GM21360 (cell line): Measurements from ENCODE around the gene ETDC.
"Not testable (repeated sequence)": the region's sequence is repeated elsewhere in the genome, so short reads cannot be mapped to it uniquely, and the experiment has no call there.

Source experiments
- ATAC-seq: cut with Tn5 transposase; IDR thresholded peaks from one replicate; pipeline ENCODE4 v1.9.1; 2021; ENCODE audit warnings: mild to moderate bottlenecking, moderate library complexity; ENCODE audit not compliant: unreplicated experiment

Gene ETDC

GRCh38 chrX:135309430-135309923 is at the start of gene ETDC:
ETDC (plus strand) TSS chrX:135309480; CDS start chrX:135309480, 0 bp downstream.
- ATAC-seq: no peak

- ATAC-seq: not testable (repeated sequence)
These were observed 48.3 kb upstream of the ETDC start for GRCh38 chrX:135260976-135261375.

GRCh38 chrX:135263376-135263775 is 45.9 kb upstream of the ETDC start:
- not testable (repeated sequence) for ATAC-seq

- no peak for ATAC-seq
These were observed 45.1 kb upstream of the ETDC start for GRCh38 chrX:135264206-135264605.

- ATAC-seq: no peak
These were observed 36.1 kb upstream of the ETDC start for GRCh38 chrX:135273162-135273561.

- no peak for ATAC-seq
These were observed 33.3 kb upstream of the ETDC start for GRCh38 chrX:135275973-135276372.

- ATAC-seq: no peak
These were observed 21.9 kb upstream of the ETDC start for GRCh38 chrX:135287266-135287823.

GRCh38 chrX:135295238-135295943 is 13.9 kb upstream of the ETDC start:
- peak; percentile 97 for ATAC-seq

- peak; percentile 46 for ATAC-seq
These were observed 13.4 kb upstream of the ETDC start for GRCh38 chrX:135295944-135296305.

- ATAC-seq: no peak
These were observed 6.9 kb upstream of the ETDC start for GRCh38 chrX:135302269-135302873.

- no peak for ATAC-seq
These were observed 4.5 kb upstream of the ETDC start for GRCh38 chrX:135304741-135305140.

GRCh38 chrX:135307171-135307570 is 2.1 kb upstream of the ETDC start:
- no peak for ATAC-seq

GRCh38 chrX:135308345-135308855 is 880 bp upstream of the ETDC start:
- no peak for ATAC-seq

GRCh38 chrX:135315864-135316263 is 6.6 kb downstream of the ETDC start:
- ATAC-seq: no peak

GRCh38 chrX:135324463-135324862 is 15.2 kb downstream of the ETDC start:
- no peak for ATAC-seq

- not testable (repeated sequence) for ATAC-seq
These were observed 15.9 kb downstream of the ETDC start for GRCh38 chrX:135325036-135325818.

GRCh38 chrX:135327299-135327698 is 18.0 kb downstream of the ETDC start:
- no peak for ATAC-seq

GRCh38 chrX:135328421-135329005 is 19.2 kb downstream of the ETDC start:
- ATAC-seq: no peak

GRCh38 chrX:135330706-135331105 is 21.4 kb downstream of the ETDC start:
- no peak for ATAC-seq

GRCh38 chrX:135331525-135331924 is 22.2 kb downstream of the ETDC start:
- ATAC-seq: no peak

GRCh38 chrX:135340831-135341230 is 31.6 kb downstream of the ETDC start:
- ATAC-seq: no peak
